ENCODE data around the gene ATP7A. TPM values are rescaled to one million over a fixed set of nuclear protein-coding genes. Genes with fewer than 3 reads are reported as not detected.

The ATP7A gene
- total RNA-seq, 1 donor from 2014 or later, result 5.1 TPM

DNA sequence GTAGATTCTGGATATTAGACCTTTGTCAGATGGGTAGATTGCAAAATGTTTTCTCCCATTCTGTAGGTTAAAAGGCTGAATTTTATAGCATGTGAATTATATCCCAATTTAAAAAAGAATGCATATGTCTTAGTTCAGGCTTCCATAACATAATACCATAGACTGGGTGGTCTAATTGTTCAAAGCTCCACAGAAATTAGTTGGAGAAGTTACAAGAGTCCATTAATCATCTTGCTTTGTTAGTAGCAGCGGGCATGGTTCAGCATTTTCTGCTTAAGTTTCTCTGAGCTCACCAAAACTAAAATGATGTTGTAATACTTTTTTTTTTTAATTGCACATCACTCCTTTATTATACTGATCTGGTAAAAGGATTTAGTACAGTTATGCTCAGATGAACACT is 57.1 kb downstream of the ATP7A start:
- TF ChIP-seq EZH2phosphoT487 (IDR thresholded peaks at IDR 0.05) (no peak), EZH2 (IDR thresholded peaks at IDR 0.05) (no peak)
- Histone ChIP-seq H3K27ac (no peak overlapping the region), H3K9ac (no peak overlapping the region), H3K27me3 (no peaks in the 10 kb centered on the region), H3K4me3 (no peak overlapping the region), H3K79me2 (ENCODE audit: low read depth) (no peaks in the 10 kb centered on the region), H3K9me3 (ENCODE audit: low read depth) (no peaks in the 10 kb centered on the region), H4K20me1 (ENCODE audit: low read depth) (no peaks in the 10 kb centered on the region), H3K4me1 (no peaks in the 10 kb centered on the region), H3K36me3 (no peaks in the 10 kb centered on the region), H3K4me2 (no peak overlapping the region), H2AFZ (replicated peaks) (no peak overlapping the region), H3F3A (ENCODE audit: low read depth) (no peaks in the 10 kb centered on the region)
- Mint-ChIP-seq H3K4me3 (no peak overlapping the region), H3K27me3 (ENCODE audit: insufficient read depth, low read depth) (no peaks in the 10 kb centered on the region), H3K36me3 (no peaks in the 10 kb centered on the region), H3K9me3 (no peaks in the 10 kb centered on the region), H3K4me1 (no peaks in the 10 kb centered on the region), H3K27ac (no peak overlapping the region)
- DNase-seq (ENCODE audit: low spot score), result no peak

DNA sequence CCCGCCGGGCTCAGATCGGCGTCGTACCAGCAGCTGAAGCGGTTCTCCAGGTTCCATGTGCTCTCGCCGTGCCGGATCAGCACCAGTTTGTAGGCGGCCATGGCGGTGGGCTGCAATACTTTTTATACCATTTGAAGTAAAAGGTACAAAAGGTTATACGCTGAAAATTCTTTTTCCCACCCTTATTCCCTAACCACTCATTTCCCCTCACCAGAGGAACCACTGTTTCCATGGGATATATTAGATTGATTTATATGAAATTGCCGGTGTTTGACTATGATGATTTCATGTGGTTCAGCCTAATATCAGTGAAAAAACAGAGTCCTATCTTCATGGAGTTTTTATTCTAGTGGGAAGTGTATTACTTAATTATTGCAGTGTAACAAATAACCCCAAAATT is 59.0 kb downstream of the ATP7A start, which contains the start of gene PGAM4:
TSS of gene PGAM4 (minus strand) at position 101 of the 400 bp plus-strand sequence. CDS start at position 101, 0 bp downstream.
- H3K9me3 Mint-ChIP-seq, result no peaks in the 10 kb centered on the region
- H3K27ac Mint-ChIP-seq, result no peak within 1 kb of the TSS
- DNase-seq (ENCODE audit: low spot score), result no peak
- Histone ChIP-seq H3K79me2 (ENCODE audit: low read depth) (no peaks in the 10 kb centered on the region), H3K27ac (no peak within 1 kb of the TSS), H3K4me3 (no peak within 1 kb of the TSS), H4K20me1 (ENCODE audit: low read depth) (no peaks in the 10 kb centered on the region), H3K9me3 (ENCODE audit: low read depth) (no peaks in the 10 kb centered on the region), H3K4me1 (no peaks in the 10 kb centered on the region), H3K36me3 (no peaks in the 10 kb centered on the region), H2AFZ (replicated peaks) (no peak within 1 kb of the TSS), H3K4me2 (no peak within 1 kb of the TSS), H3K27me3 (no peaks in the 10 kb centered on the region), H3F3A (ENCODE audit: low read depth) (no peaks in the 10 kb centered on the region), H3K9ac (no peak within 1 kb of the TSS)
- H3K36me3 Mint-ChIP-seq, result no peaks in the 10 kb centered on the region
- H3K4me3 Mint-ChIP-seq, result no peak within 1 kb of the TSS
- no peaks in the 10 kb centered on the region for H3K27me3 Mint-ChIP-seq (ENCODE audit: insufficient read depth, low read depth)
- H3K4me1 Mint-ChIP-seq, result no peaks in the 10 kb centered on the region
- TF ChIP-seq EZH2phosphoT487 (IDR thresholded peaks at IDR 0.05) (no peak), EZH2 (IDR thresholded peaks at IDR 0.05) (no peak)
- TF ChIP-seq, protein P1, sequence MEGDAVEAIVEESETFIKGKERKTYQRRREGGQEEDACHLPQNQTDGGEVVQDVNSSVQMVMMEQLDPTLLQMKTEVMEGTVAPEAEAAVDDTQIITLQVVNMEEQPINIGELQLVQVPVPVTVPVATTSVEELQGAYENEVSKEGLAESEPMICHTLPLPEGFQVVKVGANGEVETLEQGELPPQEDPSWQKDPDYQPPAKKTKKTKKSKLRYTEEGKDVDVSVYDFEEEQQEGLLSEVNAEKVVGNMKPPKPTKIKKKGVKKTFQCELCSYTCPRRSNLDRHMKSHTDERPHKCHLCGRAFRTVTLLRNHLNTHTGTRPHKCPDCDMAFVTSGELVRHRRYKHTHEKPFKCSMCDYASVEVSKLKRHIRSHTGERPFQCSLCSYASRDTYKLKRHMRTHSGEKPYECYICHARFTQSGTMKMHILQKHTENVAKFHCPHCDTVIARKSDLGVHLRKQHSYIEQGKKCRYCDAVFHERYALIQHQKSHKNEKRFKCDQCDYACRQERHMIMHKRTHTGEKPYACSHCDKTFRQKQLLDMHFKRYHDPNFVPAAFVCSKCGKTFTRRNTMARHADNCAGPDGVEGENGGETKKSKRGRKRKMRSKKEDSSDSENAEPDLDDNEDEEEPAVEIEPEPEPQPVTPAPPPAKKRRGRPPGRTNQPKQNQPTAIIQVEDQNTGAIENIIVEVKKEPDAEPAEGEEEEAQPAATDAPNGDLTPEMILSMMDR (IDR thresholded peaks at IDR 0.05), result no peak

DNA sequence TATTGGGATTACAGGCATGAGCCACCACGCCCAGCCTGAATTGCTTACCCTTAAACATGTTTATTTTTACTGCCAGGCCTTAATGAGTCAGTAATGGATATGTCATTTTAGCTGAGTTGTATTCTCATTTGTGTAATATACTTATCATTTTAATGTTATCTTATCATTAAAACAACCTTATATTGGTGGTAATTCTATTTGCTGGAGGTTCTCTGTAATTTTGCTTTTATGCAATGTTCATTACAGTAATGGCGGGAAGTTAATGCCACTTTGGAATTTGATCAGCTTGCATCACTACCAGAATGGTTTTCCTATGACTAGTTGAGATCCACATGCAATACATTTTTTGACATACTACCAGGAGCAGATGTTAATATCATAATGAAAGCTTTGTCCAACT is 65.3 kb downstream of the ATP7A start:
- TF ChIP-seq EZH2phosphoT487 (IDR thresholded peaks at IDR 0.05) (no peak), EZH2 (IDR thresholded peaks at IDR 0.05) (no peak)
- TF ChIP-seq, protein P1 (IDR thresholded peaks at IDR 0.05), result no peak
- H4K20me1 ChIP-seq (ENCODE audit: low read depth), result no peaks in the 10 kb centered on the region
- H3K9me3 Mint-ChIP-seq, result no peaks in the 10 kb centered on the region

GRCh38 chrX:77977095-77977494 is 66.6 kb downstream of the ATP7A start:
- peaks cover 3% of the 10 kb centered on the region for H3K27me3 Mint-ChIP-seq (ENCODE audit: insufficient read depth, low read depth)
- H3K4me3 ChIP-seq, result no peak overlapping the region
- no peaks in the 10 kb centered on the region for H3K79me2 ChIP-seq (ENCODE audit: low read depth)
- H3K4me1 ChIP-seq, result no peaks in the 10 kb centered on the region
- H3K36me3 ChIP-seq, result no peaks in the 10 kb centered on the region
- H3K4me1 Mint-ChIP-seq, result no peaks in the 10 kb centered on the region
- no peaks in the 10 kb centered on the region for H3K9me3 ChIP-seq (ENCODE audit: low read depth)
- no peaks in the 10 kb centered on the region for H3K27me3 ChIP-seq
- H4K20me1 ChIP-seq (ENCODE audit: low read depth), result no peaks in the 10 kb centered on the region
- H3K36me3 Mint-ChIP-seq, result no peaks in the 10 kb centered on the region
- H3K4me2 ChIP-seq, result no peak overlapping the region
- no peak overlapping the region for H3K27ac Mint-ChIP-seq
- no peak overlapping the region for H2AFZ ChIP-seq (replicated peaks)
- TF ChIP-seq, protein P1 (IDR thresholded peaks at IDR 0.05), result no peak
- no peak for TF ChIP-seq EZH2phosphoT487 (IDR thresholded peaks at IDR 0.05)
- no peak for TF ChIP-seq EZH2 (IDR thresholded peaks at IDR 0.05)
- no peak overlapping the region for H3K4me3 Mint-ChIP-seq
- no peaks in the 10 kb centered on the region for H3F3A ChIP-seq (ENCODE audit: low read depth)
- H3K9me3 Mint-ChIP-seq, result no peaks in the 10 kb centered on the region
- H3K9ac ChIP-seq, result no peak overlapping the region
- H3K27ac ChIP-seq, result no peak overlapping the region
- DNase-seq (ENCODE audit: low spot score), result no peak

More for the DNA sequence above, 65.3 kb downstream of the ATP7A start:
- Mint-ChIP-seq H3K4me1 (no peaks in the 10 kb centered on the region), H3K27me3 (ENCODE audit: insufficient read depth, low read depth) (peaks cover 2% of the 10 kb centered on the region), H3K27ac (no peak overlapping the region), H3K36me3 (no peaks in the 10 kb centered on the region), H3K4me3 (no peak overlapping the region)
- H3K9me3 ChIP-seq (ENCODE audit: low read depth), result no peaks in the 10 kb centered on the region
- no peak for DNase-seq (ENCODE audit: low spot score)
- no peak overlapping the region for H2AFZ ChIP-seq (replicated peaks)
- no peaks in the 10 kb centered on the region for H3K27me3 ChIP-seq
- H3K9ac ChIP-seq, result no peak overlapping the region
- H3K4me2 ChIP-seq, result no peak overlapping the region
- no peak overlapping the region for H3K27ac ChIP-seq
- no peaks in the 10 kb centered on the region for H3K79me2 ChIP-seq (ENCODE audit: low read depth)
- H3F3A ChIP-seq (ENCODE audit: low read depth), result no peaks in the 10 kb centered on the region
- H3K4me1 ChIP-seq, result no peaks in the 10 kb centered on the region
- H3K36me3 ChIP-seq, result no peaks in the 10 kb centered on the region
- no peak overlapping the region for H3K4me3 ChIP-seq
